Smooth muscle cell (in vitro differentiated cells): ENCODE measurements around the gene SEC62. TPM values are rescaled to one million over a fixed set of nuclear protein-coding genes. Genes with fewer than 3 reads are reported as not detected.

ENCODE experiments used
- DNase-seq: peaks from one replicate; lab custom pipeline; 2025; ENCODE audit not compliant: unreplicated experiment; lab: John Stamatoyannopoulos, UW
- H2AFZ ChIP-seq: fragments of 200-600 bp; sonication (generic); 2 replicates; pipeline ENCODE4 v1.6.0; 2016; ENCODE audit warnings: antibody characterized with exemption, low read depth, mild to moderate bottlenecking
- H3F3A ChIP-seq: fragments of 200-600 bp; sonication (generic); 2 replicates; pipeline ENCODE4 v1.6.0; 2017; ENCODE audit warnings: antibody characterized with exemption, low read depth
- H3K27ac ChIP-seq: fragments of 200-600 bp; sonication (generic); 2 replicates; pipeline ENCODE4 v1.5.1; 2016; ENCODE audit warnings: low read depth, mild to moderate bottlenecking
- H3K27me3 ChIP-seq: fragments of 200-600 bp; sonication (generic); 2 replicates; pipeline ENCODE4 v1.6.1; 2016; ENCODE audit warnings: low read depth, mild to moderate bottlenecking
- H3K36me3 ChIP-seq: fragments of 200-600 bp; sonication (generic); 2 replicates; pipeline ENCODE4 v1.5.1; 2016; ENCODE audit warnings: low read depth
- H3K4me1 ChIP-seq: fragments of 200-600 bp; sonication (generic); 2 replicates; pipeline ENCODE4 v1.5.1; 2016; ENCODE audit warnings: low read depth
- H3K4me2 ChIP-seq: fragments of 200-600 bp; sonication (generic); 2 replicates; pipeline ENCODE4 v1.6.0; 2016; ENCODE audit warnings: mild to moderate bottlenecking
- H3K4me3 ChIP-seq: fragments of 200-600 bp; sonication (generic); 2 replicates; pipeline ENCODE4 v1.5.1; 2016; ENCODE audit warnings: mild to moderate bottlenecking
- H3K79me2 ChIP-seq: fragments of 200-600 bp; sonication (generic); 2 replicates; pipeline ENCODE4 v1.6.0; 2016; ENCODE audit warnings: low read depth, mild to moderate bottlenecking
- H3K9ac ChIP-seq: fragments of 200-600 bp; sonication (generic); 2 replicates; pipeline ENCODE4 v1.6.0; 2016; ENCODE audit warnings: low read depth
- H3K9me3 ChIP-seq: fragments of 200-600 bp; sonication (generic); replicated peaks from 2 replicates; pipeline ENCODE4 v1.5.1; 2016; ENCODE audit warnings: low read depth
- H4K20me1 ChIP-seq: fragments of 200-600 bp; sonication (generic); 2 replicates; pipeline ENCODE4 v1.6.0; 2016; ENCODE audit warnings: low read depth
- WGBS: methylation state at CpG from one replicate; pipeline ENCODE4 v1.1.7; 2016; ENCODE audit warnings: low lambda C conversion rate; 5-methylcytosine and 5-hydroxymethylcytosine counted together
- polyA plus RNA-seq: library from polyadenylated mRNA; unstranded; fragments of >200 nt; fragmentation: Nextera tagmentation; extraction: Ambion mirVana; gene quantifications from 2 replicates; pipeline ENCODE4 v1.2.1, GENCODE V29; 2016
- total RNA-seq: library from RNA; depleted of rRNA; stranded (reverse); fragments of >200 nt; gene quantifications from 2 replicates; pipeline ENCODE4 v1.2.3, GENCODE V29; 2014
- TF ChIP-seq, protein P1 (sequence below): fragments of 200-600 bp; sonication (generic); IDR thresholded peaks from 2 replicates; pipeline ENCODE4 v1.5.1; 2017; ENCODE audit warnings: borderline replicate concordance, mild to moderate bottlenecking, antibody characterized with exemption; ENCODE audit not compliant: insufficient read depth, poor library complexity, severe bottlenecking

The SEC62 gene
- total and polyA plus RNA-seq, 2 experiments from 2014 or later: 41.0 to 125 TPM

GRCh38 chr3:170000051-170000450 is 33.4 kb downstream of the SEC62 start:
- Histone ChIP-seq H4K20me1 (no peaks in the 10 kb centered on the region), H3K4me1 (no peaks in the 10 kb centered on the region), H3K9me3 (no peaks in the 10 kb centered on the region), H3F3A (peaks cover 14% of the 10 kb centered on the region), H3K27ac (no peak overlapping the region), H3K36me3 (peaks cover under 1% of the 10 kb centered on the region), H3K4me3 (no peak overlapping the region), H3K79me2 (no peaks in the 10 kb centered on the region), H2AFZ (no peak overlapping the region), H3K27me3 (no peaks in the 10 kb centered on the region), H3K9ac (no peak overlapping the region), H3K4me2 (no peak overlapping the region)
- TF ChIP-seq, protein P1, sequence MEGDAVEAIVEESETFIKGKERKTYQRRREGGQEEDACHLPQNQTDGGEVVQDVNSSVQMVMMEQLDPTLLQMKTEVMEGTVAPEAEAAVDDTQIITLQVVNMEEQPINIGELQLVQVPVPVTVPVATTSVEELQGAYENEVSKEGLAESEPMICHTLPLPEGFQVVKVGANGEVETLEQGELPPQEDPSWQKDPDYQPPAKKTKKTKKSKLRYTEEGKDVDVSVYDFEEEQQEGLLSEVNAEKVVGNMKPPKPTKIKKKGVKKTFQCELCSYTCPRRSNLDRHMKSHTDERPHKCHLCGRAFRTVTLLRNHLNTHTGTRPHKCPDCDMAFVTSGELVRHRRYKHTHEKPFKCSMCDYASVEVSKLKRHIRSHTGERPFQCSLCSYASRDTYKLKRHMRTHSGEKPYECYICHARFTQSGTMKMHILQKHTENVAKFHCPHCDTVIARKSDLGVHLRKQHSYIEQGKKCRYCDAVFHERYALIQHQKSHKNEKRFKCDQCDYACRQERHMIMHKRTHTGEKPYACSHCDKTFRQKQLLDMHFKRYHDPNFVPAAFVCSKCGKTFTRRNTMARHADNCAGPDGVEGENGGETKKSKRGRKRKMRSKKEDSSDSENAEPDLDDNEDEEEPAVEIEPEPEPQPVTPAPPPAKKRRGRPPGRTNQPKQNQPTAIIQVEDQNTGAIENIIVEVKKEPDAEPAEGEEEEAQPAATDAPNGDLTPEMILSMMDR: no peak
- 96% methylated on average over 2 of the region's 2 CpGs for WGBS
- no peak for DNase-seq

DNA sequence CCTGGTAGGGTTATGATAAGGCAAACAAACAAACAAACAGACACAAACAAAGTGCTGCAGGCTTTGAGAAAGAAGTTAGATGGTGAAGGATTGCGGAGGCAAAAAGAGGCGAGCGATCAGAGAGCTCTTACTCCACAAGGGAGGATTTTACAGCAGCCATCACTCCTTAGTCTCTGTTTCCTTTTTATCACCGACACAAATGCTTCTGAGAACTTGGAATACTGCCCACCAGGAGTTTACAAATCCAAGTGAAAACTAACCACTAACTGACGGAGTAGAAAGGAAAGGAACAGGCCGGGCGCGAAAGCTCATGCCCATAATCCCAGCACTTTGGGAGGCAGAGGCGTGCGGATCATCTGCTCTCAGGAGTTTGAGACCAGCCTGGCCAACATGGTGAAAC is 35.6 kb downstream of the SEC62 start:
- Histone ChIP-seq H3K79me2 (no peaks in the 10 kb centered on the region), H3K4me3 (no peak overlapping the region), H3K4me1 (no peaks in the 10 kb centered on the region), H3K4me2 (no peak overlapping the region), H3K9me3 (no peaks in the 10 kb centered on the region), H3K27me3 (no peaks in the 10 kb centered on the region), H3K36me3 (no peaks in the 10 kb centered on the region), H2AFZ (no peak overlapping the region), H3K9ac (no peak overlapping the region), H3F3A (peaks cover 6% of the 10 kb centered on the region), H3K27ac (no peak overlapping the region), H4K20me1 (no peaks in the 10 kb centered on the region)
- WGBS: 82% methylated on average over 10 of the region's 10 CpGs
- TF ChIP-seq, protein P1: no peak
- no peak for DNase-seq

- no peaks in the 10 kb centered on the region for H3K27me3 ChIP-seq
- no peaks in the 10 kb centered on the region for H3K36me3 ChIP-seq
- no peak overlapping the region for H3K9ac ChIP-seq
- H3F3A ChIP-seq: peaks cover 6% of the 10 kb centered on the region
- WGBS: 92% methylated on average over 1 of the region's 1 CpG
- no peaks in the 10 kb centered on the region for H3K9me3 ChIP-seq
- no peaks in the 10 kb centered on the region for H4K20me1 ChIP-seq
- no peak overlapping the region for H2AFZ ChIP-seq
- DNase-seq: no peak
- TF ChIP-seq, protein P1: no peak
- H3K4me2 ChIP-seq: no peak overlapping the region
- no peak overlapping the region for H3K27ac ChIP-seq
- H3K79me2 ChIP-seq: no peaks in the 10 kb centered on the region
- no peak overlapping the region for H3K4me3 ChIP-seq
- no peaks in the 10 kb centered on the region for H3K4me1 ChIP-seq
These were observed 36.3 kb downstream of the SEC62 start for GRCh38 chr3:170002879-170003278.

DNA sequence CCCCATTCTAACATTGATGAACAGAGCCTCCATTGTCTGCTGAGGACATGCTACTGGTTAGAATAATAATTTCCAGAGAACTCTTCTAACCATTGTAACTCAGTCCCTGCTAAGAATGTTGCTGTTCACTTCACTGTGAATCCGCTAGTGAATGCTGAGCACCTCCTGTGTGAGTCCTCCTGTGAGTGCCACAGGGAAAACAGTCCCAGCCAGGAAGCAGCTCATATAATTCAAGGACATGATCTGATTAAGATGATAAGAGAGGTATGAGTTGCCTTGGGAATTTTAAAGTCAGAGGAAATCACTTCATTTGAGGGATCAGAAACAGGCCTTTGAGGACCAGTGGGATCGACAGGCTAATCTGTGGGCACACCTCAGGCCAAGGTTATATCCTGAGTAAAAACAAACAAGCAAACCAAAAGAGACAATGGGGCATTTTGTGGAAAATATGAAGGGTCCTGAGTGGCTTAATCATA is 37.3 kb downstream of the SEC62 start:
- no peak overlapping the region for H3K27ac ChIP-seq
- no peaks in the 10 kb centered on the region for H3K4me1 ChIP-seq
- H3K36me3 ChIP-seq: no peaks in the 10 kb centered on the region
- H3K27me3 ChIP-seq: no peaks in the 10 kb centered on the region
- no peaks in the 10 kb centered on the region for H4K20me1 ChIP-seq
- no peaks in the 10 kb centered on the region for H3K9me3 ChIP-seq
- no peaks in the 10 kb centered on the region for H3F3A ChIP-seq
- no peak overlapping the region for H3K9ac ChIP-seq
- 90% methylated on average over 2 of the region's 2 CpGs for WGBS
- H2AFZ ChIP-seq: no peak overlapping the region
- DNase-seq: no peak
- TF ChIP-seq, protein P1: no peak
- no peak overlapping the region for H3K4me3 ChIP-seq
- H3K4me2 ChIP-seq: no peak overlapping the region
- H3K79me2 ChIP-seq: no peaks in the 10 kb centered on the region
